OCI-M1 (cell line): Measurements from ENCODE around the gene MAGIX.

Experiments used
- DNase-seq: peaks from one replicate; lab custom pipeline; 2025; lab: John Stamatoyannopoulos, UW

MAGIX gene

GRCh38 chrX:49206543-49206942 lies 44.0 kb downstream of the MAGIX start:
- no peak for DNase-seq

GRCh38 chrX:49208399-49208798 lies 45.8 kb downstream of the MAGIX start:
- no peak for DNase-seq

- no peak for DNase-seq
Observed at GRCh38 chrX:49209434-49210251, 47.1 kb downstream of the MAGIX start.

- DNase-seq = no peak
Observed at GRCh38 chrX:49210406-49210805, 47.8 kb downstream of the MAGIX start.

GRCh38 chrX:49211074-49211473 lies 48.5 kb downstream of the MAGIX start:
- no peak for DNase-seq

- no peak for DNase-seq
Observed at GRCh38 chrX:49212209-49212608, 49.7 kb downstream of the MAGIX start.

- DNase-seq = no peak
Observed at GRCh38 chrX:49212861-49213260, 50.3 kb downstream of the MAGIX start.

GRCh38 chrX:49214416-49214815 lies 51.9 kb downstream of the MAGIX start:
- no peak for DNase-seq

- DNase-seq = no peak
Observed at GRCh38 chrX:49214996-49215526, 52.5 kb downstream of the MAGIX start.
